OCI-LY1 (cell line): ENCODE data around the gene GBE1.

ENCODE experiments used
- H2AFZ ChIP-seq: fragments of 200-600 bp; sonication (generic), shearing (Covaris generic); 2 replicates; pipeline ENCODE4 v1.6.0; 2014; ENCODE audit warnings: antibody characterized with exemption, mild to moderate bottlenecking, low read length
- H3F3A ChIP-seq: fragments of 200-600 bp; sonication (generic), shearing (Covaris generic); 2 replicates; pipeline ENCODE4 v1.6.0; 2014; ENCODE audit warnings: mild to moderate bottlenecking, antibody characterized with exemption, low read length, moderate library complexity; ENCODE audit not compliant: insufficient read depth
- H3K27ac ChIP-seq: fragments of 200-600 bp; sonication (generic); 2 replicates; pipeline ENCODE4 v1.5.1; 2014; ENCODE audit warnings: low read length, mixed run types, mild to moderate bottlenecking, low read depth; ENCODE audit not compliant: poor library complexity, severe bottlenecking
- H3K27me3 ChIP-seq: fragments of 200-600 bp; sonication (generic); 2 replicates; pipeline ENCODE4 v1.6.0; 2014; ENCODE audit warnings: antibody characterized with exemption, mild to moderate bottlenecking, low read length, moderate library complexity; ENCODE audit not compliant: insufficient read depth
- H3K36me3 ChIP-seq: fragments of 200-600 bp; sonication (generic); 2 replicates; pipeline ENCODE4 v1.6.1; 2014; ENCODE audit warnings: mild to moderate bottlenecking, antibody characterized with exemption, low read length, moderate library complexity, mixed read lengths; ENCODE audit not compliant: insufficient read depth
- H3K4me1 ChIP-seq: fragments of 200-600 bp; sonication (generic); 2 replicates; pipeline ENCODE4 v1.5.1; 2014; ENCODE audit warnings: mild to moderate bottlenecking, low read length, moderate library complexity; ENCODE audit not compliant: insufficient read depth, severe bottlenecking
- H3K4me2 ChIP-seq: fragments of 200-600 bp; sonication (generic), shearing (Covaris generic); 2 replicates; pipeline ENCODE4 v1.6.1; 2014; ENCODE audit warnings: low read length
- H3K4me3 ChIP-seq: fragments of 200-600 bp; sonication (generic); 2 replicates; pipeline ENCODE4 v1.5.1; 2014; ENCODE audit warnings: low read length, low read depth, mild to moderate bottlenecking, mixed read lengths; ENCODE audit not compliant: poor library complexity, severe bottlenecking
- H3K79me2 ChIP-seq: fragments of 200-600 bp; shearing (Covaris generic); 2 replicates; pipeline ENCODE4 v1.6.1; 2016; ENCODE audit warnings: mixed run types, low read length, mixed read lengths; ENCODE audit not compliant: insufficient read depth
- H3K9ac ChIP-seq: fragments of 200-600 bp; sonication (generic), shearing (Covaris generic); 2 replicates; pipeline ENCODE4 v1.6.1; 2014; ENCODE audit warnings: mild to moderate bottlenecking, low read length, mixed read lengths
- H3K9me2 ChIP-seq: fragments of 200-600 bp; sonication (generic), shearing (Covaris generic); 2 replicates; pipeline ENCODE4 v1.6.1; 2014; ENCODE audit warnings: low read depth, mild to moderate bottlenecking, low read length, mixed read lengths
- H3K9me3 ChIP-seq: fragments of 200-600 bp; shearing (Covaris generic); 2 replicates; pipeline ENCODE4 v1.6.1; 2014; ENCODE audit warnings: low read length, mixed read lengths
- H4K20me1 ChIP-seq: fragments of 200-600 bp; sonication (generic), shearing (Covaris generic); 2 replicates; pipeline ENCODE4 v1.6.0; 2016; ENCODE audit warnings: mild to moderate bottlenecking, low read length; ENCODE audit not compliant: insufficient read depth
- EZH2 ChIP-seq: fragments of 200-600 bp; sonication (generic), shearing (Covaris generic); IDR thresholded peaks from 2 replicates; pipeline ENCODE4 v1.8.0; 2017; ENCODE audit warnings: borderline replicate concordance, mixed run types, mild to moderate bottlenecking, antibody characterized with exemption, low read length, moderate library complexity, mixed read lengths
- TF ChIP-seq, protein P1 (sequence below): fragments of 200-600 bp; sonication (generic), shearing (Covaris generic); IDR thresholded peaks from 2 replicates; pipeline ENCODE4 v1.5.1; 2017; ENCODE audit warnings: mild to moderate bottlenecking, antibody characterized with exemption, low read length, moderate library complexity, mixed read lengths

GBE1 gene

DNA sequence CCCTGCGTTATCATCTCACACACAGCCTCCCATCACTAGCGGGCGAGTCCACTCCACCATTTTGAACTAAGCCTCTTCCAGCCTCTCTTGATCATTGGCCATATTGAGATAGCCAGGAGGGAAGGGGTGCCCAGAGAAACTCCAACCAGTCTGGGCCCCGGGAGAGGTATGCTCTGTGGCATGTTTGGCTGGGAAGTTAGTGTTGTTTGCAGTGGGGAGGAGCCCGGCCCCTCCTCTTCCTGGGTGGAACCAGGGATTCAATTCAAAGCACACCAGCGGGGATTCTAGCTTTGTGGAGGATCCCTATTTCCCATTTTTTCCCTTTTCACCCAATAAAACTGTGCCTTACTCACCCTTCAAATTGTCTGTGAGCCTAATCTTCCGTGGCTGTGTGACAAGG lies 71.8 kb downstream of the GBE1 start:
- Histone ChIP-seq H3K4me3 (no peak overlapping the region), H3K27me3 (no peaks in the 10 kb centered on the region), H3K36me3 (no peaks in the 10 kb centered on the region), H3K9me2 (no peaks in the 10 kb centered on the region), H3K4me1 (no peaks in the 10 kb centered on the region), H4K20me1 (no peaks in the 10 kb centered on the region), H3K9me3 (no peaks in the 10 kb centered on the region), H3K79me2 (no peaks in the 10 kb centered on the region), H3F3A (no peaks in the 10 kb centered on the region), H3K9ac (no peak overlapping the region), H3K27ac (no peak overlapping the region), H3K4me2 (no peak overlapping the region), H2AFZ (no peak overlapping the region)
- TF ChIP-seq EZH2, result no peak
- TF ChIP-seq, protein P1, sequence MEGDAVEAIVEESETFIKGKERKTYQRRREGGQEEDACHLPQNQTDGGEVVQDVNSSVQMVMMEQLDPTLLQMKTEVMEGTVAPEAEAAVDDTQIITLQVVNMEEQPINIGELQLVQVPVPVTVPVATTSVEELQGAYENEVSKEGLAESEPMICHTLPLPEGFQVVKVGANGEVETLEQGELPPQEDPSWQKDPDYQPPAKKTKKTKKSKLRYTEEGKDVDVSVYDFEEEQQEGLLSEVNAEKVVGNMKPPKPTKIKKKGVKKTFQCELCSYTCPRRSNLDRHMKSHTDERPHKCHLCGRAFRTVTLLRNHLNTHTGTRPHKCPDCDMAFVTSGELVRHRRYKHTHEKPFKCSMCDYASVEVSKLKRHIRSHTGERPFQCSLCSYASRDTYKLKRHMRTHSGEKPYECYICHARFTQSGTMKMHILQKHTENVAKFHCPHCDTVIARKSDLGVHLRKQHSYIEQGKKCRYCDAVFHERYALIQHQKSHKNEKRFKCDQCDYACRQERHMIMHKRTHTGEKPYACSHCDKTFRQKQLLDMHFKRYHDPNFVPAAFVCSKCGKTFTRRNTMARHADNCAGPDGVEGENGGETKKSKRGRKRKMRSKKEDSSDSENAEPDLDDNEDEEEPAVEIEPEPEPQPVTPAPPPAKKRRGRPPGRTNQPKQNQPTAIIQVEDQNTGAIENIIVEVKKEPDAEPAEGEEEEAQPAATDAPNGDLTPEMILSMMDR, result no peak

DNA sequence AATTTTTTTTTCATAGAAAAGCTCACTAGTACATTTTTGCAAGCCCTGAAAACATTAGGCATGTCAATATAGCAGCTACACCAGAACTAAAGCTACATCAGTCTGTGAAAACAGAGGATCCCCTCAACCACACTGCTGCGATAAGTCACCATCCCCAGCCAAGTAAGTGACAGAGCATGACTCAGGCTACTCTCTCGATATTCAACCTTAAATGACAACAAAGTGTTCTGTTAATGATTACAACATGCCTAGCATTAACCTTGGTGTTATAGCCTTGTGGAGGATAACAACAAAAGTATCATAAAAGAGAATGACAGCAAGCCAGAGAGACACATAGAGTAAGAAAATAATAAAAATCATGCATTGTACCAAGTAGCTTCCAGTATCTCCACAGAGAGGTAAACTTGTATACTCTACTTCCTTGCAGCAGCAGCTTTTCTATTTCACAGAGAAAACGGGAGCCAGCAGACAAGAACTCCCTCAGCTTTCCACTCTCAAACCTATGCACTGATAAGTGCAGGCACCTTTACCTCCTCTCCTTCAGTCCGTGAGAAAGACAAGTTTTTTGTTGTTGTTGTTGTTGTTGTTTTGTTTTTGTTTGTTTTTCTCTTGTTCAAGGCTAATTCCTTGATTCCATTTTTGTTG lies 76.6 kb downstream of the GBE1 start:
- no peaks in the 10 kb centered on the region for H3K36me3 ChIP-seq
- no peaks in the 10 kb centered on the region for H3F3A ChIP-seq
- TF ChIP-seq, protein P1, result no peak
- TF ChIP-seq EZH2, result no peak
- H4K20me1 ChIP-seq, result no peaks in the 10 kb centered on the region
- no peak overlapping the region for H3K4me2 ChIP-seq
- no peaks in the 10 kb centered on the region for H3K9me3 ChIP-seq
- H3K4me1 ChIP-seq, result no peaks in the 10 kb centered on the region
- no peak overlapping the region for H2AFZ ChIP-seq
- H3K27me3 ChIP-seq, result no peaks in the 10 kb centered on the region
- H3K9ac ChIP-seq, result no peak overlapping the region
- H3K4me3 ChIP-seq, result no peak overlapping the region
- no peaks in the 10 kb centered on the region for H3K9me2 ChIP-seq
- H3K79me2 ChIP-seq, result no peaks in the 10 kb centered on the region
- no peak overlapping the region for H3K27ac ChIP-seq

DNA sequence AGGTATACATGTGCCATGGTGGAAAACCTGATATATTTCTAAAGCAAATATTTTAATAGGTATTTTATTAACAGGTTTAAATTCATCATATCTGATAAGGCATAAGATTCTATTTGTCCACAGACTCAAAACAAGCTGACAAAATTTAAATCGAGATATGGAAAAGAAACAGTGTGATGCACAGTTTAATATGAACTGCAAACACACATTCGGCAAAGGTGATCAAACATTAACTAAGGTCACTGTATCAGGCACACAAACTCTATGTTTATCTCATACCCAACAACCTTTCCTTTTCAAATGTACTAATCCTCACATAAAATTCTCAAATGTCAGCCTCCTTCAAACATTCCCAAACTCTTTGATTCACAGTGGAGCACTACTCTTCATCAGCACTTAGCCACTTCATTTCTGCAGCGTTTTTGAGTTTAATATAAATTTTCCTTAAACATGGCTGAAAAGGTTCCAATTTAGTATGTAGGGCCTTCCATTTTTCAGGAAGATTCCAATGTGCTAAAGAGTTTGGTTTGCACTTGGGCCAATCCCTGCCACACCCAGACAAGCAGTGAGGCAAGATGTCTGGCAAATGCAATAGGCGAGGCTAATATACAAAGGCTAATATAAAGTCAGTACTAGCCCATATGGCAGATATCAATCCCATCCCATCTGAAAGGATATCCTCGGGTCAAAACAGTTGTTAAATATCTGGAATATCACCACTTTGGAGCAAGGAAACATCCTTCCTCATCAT lies 84.6 kb downstream of the GBE1 start:
- no peaks in the 10 kb centered on the region for H3K79me2 ChIP-seq
- no peak overlapping the region for H3K4me2 ChIP-seq
- no peaks in the 10 kb centered on the region for H3K4me1 ChIP-seq
- no peak overlapping the region for H3K27ac ChIP-seq
- no peaks in the 10 kb centered on the region for H3K9me2 ChIP-seq
- TF ChIP-seq EZH2, result no peak
- TF ChIP-seq, protein P1, result no peak
- H3F3A ChIP-seq, result no peaks in the 10 kb centered on the region
- no peaks in the 10 kb centered on the region for H3K9me3 ChIP-seq
- no peaks in the 10 kb centered on the region for H4K20me1 ChIP-seq
- no peak overlapping the region for H3K4me3 ChIP-seq
- no peaks in the 10 kb centered on the region for H3K36me3 ChIP-seq
- no peak overlapping the region for H3K9ac ChIP-seq
- H2AFZ ChIP-seq, result no peak overlapping the region
- H3K27me3 ChIP-seq, result no peaks in the 10 kb centered on the region
